HFF-Myc (cell line): ENCODE measurements around the gene SV2C.
"Not testable (repeated sequence)": the region's sequence is repeated elsewhere in the genome, so short reads cannot be mapped to it uniquely, and the experiment has no call there.

Experiments used
- DNase-seq: peaks from one replicate; pipeline ENCODE4 v3.0.0-alpha.2; 2011; ENCODE audit warnings: low read depth; ENCODE audit errors: extremely low read depth
- H3K4me3 ChIP-seq: replicated peaks from 2 replicates; pipeline ENCODE4 v1.5.1; 2011; ENCODE audit warnings: low read depth, mild to moderate bottlenecking, control low read depth, low read length
- CTCF ChIP-seq: IDR thresholded peaks from 2 replicates; pipeline ENCODE4 v1.5.1; 2012; ENCODE audit warnings: mild to moderate bottlenecking, low read depth, low read length, control low read depth; ENCODE audit errors: missing control alignments

The SV2C gene

GRCh38 chr5:76084496-76085242, 1.5 kb downstream of the SV2C start:
- no peak overlapping the region for H3K4me3 ChIP-seq
- no peak for DNase-seq

GRCh38 chr5:76085243-76085579, 2.0 kb downstream of the SV2C start:
- no peak for TF ChIP-seq CTCF
- DNase-seq: no peak
- no peak overlapping the region for H3K4me3 ChIP-seq

More at GRCh38 chr5:76084496-76085242, 1.5 kb downstream of the SV2C start:
- no peak for TF ChIP-seq CTCF

GRCh38 chr5:76086095-76086494, 2.9 kb downstream of the SV2C start:
- no peak for TF ChIP-seq CTCF
- DNase-seq: no peak
- H3K4me3 ChIP-seq: no peak overlapping the region

GRCh38 chr5:76089156-76089555, 6.0 kb downstream of the SV2C start:
- not testable (repeated sequence) for H3K4me3 ChIP-seq, DNase-seq

GRCh38 chr5:76091351-76091750, 8.2 kb downstream of the SV2C start:
- no peak for TF ChIP-seq CTCF
- DNase-seq: no peak
- H3K4me3 ChIP-seq: no peak overlapping the region

- H3K4me3 ChIP-seq: no peak overlapping the region
- no peak for TF ChIP-seq CTCF
- DNase-seq: no peak
These were observed 16.1 kb downstream of the SV2C start for GRCh38 chr5:76099286-76099702.

GRCh38 chr5:76099756-76100155, 16.6 kb downstream of the SV2C start:
- no peak overlapping the region for H3K4me3 ChIP-seq
- TF ChIP-seq CTCF: no peak
- no peak for DNase-seq
